Central memory CD4-positive, alpha-beta T cell (primary cell): ENCODE data around the gene SMAD3.
"Not testable (repeated sequence)": the region's sequence is repeated elsewhere in the genome, so short reads cannot be mapped to it uniquely, and the experiment has no call there.

Source experiments
- DNase-seq: peaks from one replicate; pipeline ENCODE4 v3.0.0; 2022

Gene SMAD3

GRCh38 chr15:67146234-67146633 lies 80.8 kb downstream of the SMAD3 start:
- DNase-seq = no peak

GRCh38 chr15:67146875-67147381 lies 81.5 kb downstream of the SMAD3 start:
- DNase-seq = no peak

- no peak for DNase-seq
Measured at GRCh38 chr15:67147396-67147949, 82.1 kb downstream of the SMAD3 start.

GRCh38 chr15:67148196-67148701 lies 82.8 kb downstream of the SMAD3 start:
- peak; percentile 15 for DNase-seq

GRCh38 chr15:67149068-67149772 lies 83.8 kb downstream of the SMAD3 start:
- no peak for DNase-seq

GRCh38 chr15:67149773-67150022 lies 84.3 kb downstream of the SMAD3 start:
- no peak for DNase-seq

- no peak for DNase-seq
Measured at GRCh38 chr15:67150023-67150860, 84.8 kb downstream of the SMAD3 start.

- no peak for DNase-seq
Measured at GRCh38 chr15:67152429-67152828, 87.0 kb downstream of the SMAD3 start.

GRCh38 chr15:67153044-67153443 lies 87.6 kb downstream of the SMAD3 start:
- not testable (repeated sequence) for DNase-seq

- DNase-seq = no peak
Measured at GRCh38 chr15:67154249-67154648, 88.8 kb downstream of the SMAD3 start.

- no peak for DNase-seq
Measured at GRCh38 chr15:67156426-67156825, 91.0 kb downstream of the SMAD3 start.

GRCh38 chr15:67156834-67157233 lies 91.4 kb downstream of the SMAD3 start:
- DNase-seq = no peak

- no peak for DNase-seq
Measured at GRCh38 chr15:67157521-67158252, 92.3 kb downstream of the SMAD3 start.

- DNase-seq = no peak
Measured at GRCh38 chr15:67158367-67158766, 93.0 kb downstream of the SMAD3 start.

GRCh38 chr15:67161412-67161811 lies 96.0 kb downstream of the SMAD3 start:
- DNase-seq = no peak

- no peak for DNase-seq
Measured at GRCh38 chr15:67161881-67162280, 96.5 kb downstream of the SMAD3 start.

GRCh38 chr15:67163180-67163579 lies 97.8 kb downstream of the SMAD3 start:
- no peak for DNase-seq

GRCh38 chr15:67164401-67164791 lies 99.0 kb downstream of the SMAD3 start:
- DNase-seq = no peak

GRCh38 chr15:67164811-67165253 lies 99.4 kb downstream of the SMAD3 start:
- DNase-seq = no peak

GRCh38 chr15:67165254-67166253 lies 100.2 kb downstream of the SMAD3 start:
- no peak for DNase-seq

- DNase-seq = no peak
Measured at GRCh38 chr15:67166280-67167009, 101.0 kb downstream of the SMAD3 start.
